Kidney epithelial cell (primary cell): ENCODE data around the gene OR10H2. TPM values are rescaled to one million over a fixed set of nuclear protein-coding genes. Genes with fewer than 3 reads are reported as not detected.

ENCODE experiments used
- DNase-seq: peaks from one replicate; pipeline ENCODE4 v3.0.0-alpha.2; 2010; ENCODE audit warnings: low read depth
- H3K27me3 ChIP-seq: 2 replicates; pipeline ENCODE4 v1.6.0; 2011; ENCODE audit warnings: low read length; ENCODE audit not compliant: control insufficient read depth, insufficient read depth
- H3K36me3 ChIP-seq: 2 replicates; pipeline ENCODE4 v1.5.1; 2011; ENCODE audit warnings: low read length; ENCODE audit not compliant: control insufficient read depth, insufficient read depth
- H3K4me3 ChIP-seq: 2 replicates; pipeline ENCODE4 v1.5.1; 2011; ENCODE audit warnings: low read depth, mild to moderate bottlenecking, control low read depth, low read length
- total RNA-seq: library from RNA; depleted of rRNA; stranded (reverse); fragments of >200 nt; gene quantifications from 2 replicates; pipeline ENCODE4 v1.2.3, GENCODE V29; 2015
- TF ChIP-seq, protein P1 (sequence below): IDR thresholded peaks from 2 replicates; pipeline ENCODE4 v1.5.1; 2011; ENCODE audit warnings: mild to moderate bottlenecking, moderate library complexity, low read length, control low read depth, inconsistent platforms; ENCODE audit not compliant: insufficient read depth, poor library complexity, severe bottlenecking

OR10H2 gene
- total RNA-seq, 1 donor from 2014 or later, result not detected

DNA sequence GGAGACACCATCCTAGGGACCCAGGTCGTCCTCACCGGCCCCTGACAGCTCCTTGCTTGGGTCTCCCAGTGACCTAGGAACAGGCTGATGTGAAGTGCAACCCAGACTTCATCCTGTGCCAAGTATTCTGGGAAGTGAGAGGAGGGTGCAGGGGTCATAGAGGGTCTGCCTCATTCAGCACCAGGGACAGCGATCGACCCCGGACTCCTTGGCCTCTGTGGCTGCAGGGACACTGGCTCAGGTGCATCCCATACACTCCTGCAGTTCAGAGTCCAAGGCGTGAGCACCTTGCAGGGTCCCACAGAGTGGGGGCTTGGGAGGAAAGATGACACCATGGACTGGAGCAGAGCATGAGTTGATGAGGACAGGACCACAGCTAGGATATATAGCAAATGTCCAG lies 10.0 kb upstream of the OR10H2 start:
- H3K4me3 ChIP-seq, result no peak overlapping the region
- no peaks in the 10 kb centered on the region for H3K36me3 ChIP-seq
- DNase-seq, result no peak
- H3K27me3 ChIP-seq, result no peaks in the 10 kb centered on the region
- TF ChIP-seq, protein P1, sequence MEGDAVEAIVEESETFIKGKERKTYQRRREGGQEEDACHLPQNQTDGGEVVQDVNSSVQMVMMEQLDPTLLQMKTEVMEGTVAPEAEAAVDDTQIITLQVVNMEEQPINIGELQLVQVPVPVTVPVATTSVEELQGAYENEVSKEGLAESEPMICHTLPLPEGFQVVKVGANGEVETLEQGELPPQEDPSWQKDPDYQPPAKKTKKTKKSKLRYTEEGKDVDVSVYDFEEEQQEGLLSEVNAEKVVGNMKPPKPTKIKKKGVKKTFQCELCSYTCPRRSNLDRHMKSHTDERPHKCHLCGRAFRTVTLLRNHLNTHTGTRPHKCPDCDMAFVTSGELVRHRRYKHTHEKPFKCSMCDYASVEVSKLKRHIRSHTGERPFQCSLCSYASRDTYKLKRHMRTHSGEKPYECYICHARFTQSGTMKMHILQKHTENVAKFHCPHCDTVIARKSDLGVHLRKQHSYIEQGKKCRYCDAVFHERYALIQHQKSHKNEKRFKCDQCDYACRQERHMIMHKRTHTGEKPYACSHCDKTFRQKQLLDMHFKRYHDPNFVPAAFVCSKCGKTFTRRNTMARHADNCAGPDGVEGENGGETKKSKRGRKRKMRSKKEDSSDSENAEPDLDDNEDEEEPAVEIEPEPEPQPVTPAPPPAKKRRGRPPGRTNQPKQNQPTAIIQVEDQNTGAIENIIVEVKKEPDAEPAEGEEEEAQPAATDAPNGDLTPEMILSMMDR, result no peak

DNA sequence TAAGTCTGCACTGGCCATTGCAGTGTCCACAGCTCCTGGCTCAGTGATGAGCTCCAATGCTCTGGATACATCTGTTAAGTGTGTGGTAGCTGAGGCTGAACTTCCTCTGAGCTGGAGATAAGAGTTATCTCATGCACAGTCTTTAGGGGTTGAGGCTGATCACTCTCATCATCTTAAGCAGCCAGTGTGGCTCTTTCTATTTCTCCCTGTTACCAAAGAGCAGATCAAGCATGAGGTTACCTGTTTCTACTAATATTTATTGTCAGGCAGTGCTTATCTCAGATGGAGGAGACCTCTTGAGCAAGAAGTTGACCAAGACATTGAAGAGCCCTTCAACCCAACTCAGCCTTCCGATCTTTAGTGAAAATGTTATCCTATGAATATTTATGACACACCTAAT lies 6.6 kb upstream of the OR10H2 start:
- Histone ChIP-seq H3K4me3 (no peak overlapping the region), H3K36me3 (no peaks in the 10 kb centered on the region), H3K27me3 (no peaks in the 10 kb centered on the region)
- TF ChIP-seq, protein P1, result no peak
- no peak for DNase-seq

- no peaks in the 10 kb centered on the region for H3K27me3 ChIP-seq
- no peaks in the 10 kb centered on the region for H3K36me3 ChIP-seq
- TF ChIP-seq, protein P1, result no peak
- no peak overlapping the region for H3K4me3 ChIP-seq
- no peak for DNase-seq
Measured at GRCh38 chr19:15722956-15723355, 4.9 kb upstream of the OR10H2 start.

DNA sequence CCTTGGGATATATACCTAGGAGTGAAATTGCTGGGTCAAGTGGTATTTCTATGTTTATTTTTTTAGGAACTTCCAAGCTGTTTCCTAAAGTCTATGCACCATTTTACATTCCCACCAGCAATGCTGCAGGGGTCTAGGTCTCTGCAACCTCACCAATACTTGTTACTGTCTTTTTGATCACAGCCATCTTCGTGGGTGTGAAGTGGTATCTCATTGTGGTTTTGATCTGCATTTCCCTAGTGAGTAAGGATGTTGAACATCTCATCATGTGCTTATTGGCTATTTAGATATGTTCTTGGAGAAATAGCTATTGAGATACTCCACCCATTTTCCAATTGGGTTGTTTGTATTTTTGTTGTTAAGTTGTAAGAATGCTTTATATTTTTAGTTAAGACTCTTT lies 2.7 kb downstream of the OR10H2 start:
- TF ChIP-seq, protein P1, result no peak
- Histone ChIP-seq H3K27me3 (no peaks in the 10 kb centered on the region), H3K36me3 (no peaks in the 10 kb centered on the region), H3K4me3 (no peak overlapping the region)
- no peak for DNase-seq

DNA sequence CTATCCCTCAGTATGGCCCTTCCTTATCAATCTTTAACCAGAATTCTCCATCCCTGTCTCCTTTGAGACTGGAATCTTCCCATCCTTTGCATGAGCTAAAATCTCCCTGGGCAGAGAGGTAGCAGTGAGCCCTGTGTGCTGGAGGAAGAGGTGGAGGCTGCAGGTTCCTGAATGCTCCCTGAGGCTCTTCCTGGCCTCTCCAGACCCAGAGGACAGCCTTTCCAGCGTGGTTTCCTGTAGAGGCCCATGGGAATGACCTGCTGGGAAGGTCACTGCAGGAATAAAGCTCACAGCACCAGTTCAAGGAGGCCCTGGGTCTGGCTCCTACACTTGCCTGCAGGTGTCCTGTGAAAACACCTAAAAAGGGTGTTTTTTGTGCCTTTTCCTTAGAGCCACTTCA lies 4.6 kb downstream of the OR10H2 start:
- Histone ChIP-seq H3K4me3 (no peak overlapping the region), H3K36me3 (no peaks in the 10 kb centered on the region), H3K27me3 (no peaks in the 10 kb centered on the region)
- TF ChIP-seq, protein P1, result no peak
- DNase-seq, result no peak

DNA sequence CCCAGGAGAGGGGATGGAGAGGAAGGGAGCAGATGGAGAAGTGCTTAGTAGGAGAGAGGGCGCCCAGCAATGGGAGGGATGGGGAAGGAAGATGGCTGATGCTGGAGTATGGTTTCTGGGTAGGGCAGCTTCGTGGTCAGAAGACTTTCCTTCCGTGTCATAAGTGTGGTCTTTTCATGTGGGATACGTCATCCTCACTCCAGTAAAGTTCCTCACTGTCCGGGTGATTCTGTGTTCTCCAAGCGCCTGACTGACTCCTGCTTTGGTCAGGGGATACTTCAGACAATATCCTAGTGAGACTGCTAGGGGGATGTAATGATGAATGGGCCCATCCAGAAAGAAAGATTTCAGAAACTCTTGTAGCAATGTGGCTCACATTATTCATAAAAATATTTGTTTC lies 6.1 kb downstream of the OR10H2 start:
- TF ChIP-seq, protein P1, result no peak
- DNase-seq, result no peak
- Histone ChIP-seq H3K4me3 (no peak overlapping the region), H3K36me3 (no peaks in the 10 kb centered on the region), H3K27me3 (no peaks in the 10 kb centered on the region)
